Lower lobe of right lung (tissue), 2 donors: ENCODE results near the gene ADGRG7. TPM values are rescaled to one million over a fixed set of nuclear protein-coding genes. Genes with fewer than 3 reads are reported as not detected.

Source experiments
- ATAC-seq, 2 donors: fragments of 200-7000 bp; cut with Tn5 transposase; one replicate each; pipeline ENCODE4 v1.9.1; 2020 to 2022; ENCODE audit warnings: mild to moderate bottlenecking in 2 of 2, moderate library complexity in 2 of 2
- DNase-seq: peaks from one replicate; pipeline ENCODE4 v3.0.0-alpha.2; 2020
- H3K27ac ChIP-seq: fragments of 200-600 bp; one replicate; pipeline ENCODE4 v1.8.0; 2022
- H3K27me3 ChIP-seq: fragments of 200-600 bp; one replicate; pipeline ENCODE4 v1.8.0; 2022; ENCODE audit warnings: low read depth
- H3K36me3 ChIP-seq: fragments of 200-600 bp; one replicate; pipeline ENCODE4 v1.8.0; 2022; ENCODE audit warnings: mild to moderate bottlenecking
- H3K4me1 ChIP-seq: fragments of 200-600 bp; one replicate; pipeline ENCODE4 v1.8.0; 2022
- H3K4me3 ChIP-seq: fragments of 200-600 bp; one replicate; pipeline ENCODE4 v1.8.0; 2022; ENCODE audit warnings: mild to moderate bottlenecking
- H3K9me3 ChIP-seq: fragments of 200-600 bp; one replicate; pipeline ENCODE4 v1.8.0; 2022
- intact Hi-C: fragments of 100-400 bp; cut with DNase I; formaldehyde crosslinking; loops from one replicate; pipeline ENCODE4 v1.11.0; 2022
- total RNA-seq: library from RNA; stranded (reverse); fragmentation: NEBNext Ultra II Directional; extraction: Animal tissue kit (Norgen Biotek cat#: 25700); gene quantifications from one replicate; pipeline ENCODE4 v1.2.1, GENCODE V29; 2021
- TF ChIP-seq, protein P1 (sequence below): fragments of 200-600 bp; IDR thresholded peaks from one replicate; pipeline ENCODE4 v1.8.0; 2022; ENCODE audit warnings: antibody characterized with exemption, mild to moderate bottlenecking
- donor health status: DM: no; HTN: yes; CAD: no; lungs with severe emphysema.

Gene ADGRG7
- total RNA-seq, 1 donor from 2014 or later: not detected

- H3K4me3 ChIP-seq: no peak overlapping the region
- DNase-seq (no peak), ATAC-seq (no peak)
- no peaks in the 10 kb centered on the region for H3K4me1 ChIP-seq
- TF ChIP-seq, protein P1, sequence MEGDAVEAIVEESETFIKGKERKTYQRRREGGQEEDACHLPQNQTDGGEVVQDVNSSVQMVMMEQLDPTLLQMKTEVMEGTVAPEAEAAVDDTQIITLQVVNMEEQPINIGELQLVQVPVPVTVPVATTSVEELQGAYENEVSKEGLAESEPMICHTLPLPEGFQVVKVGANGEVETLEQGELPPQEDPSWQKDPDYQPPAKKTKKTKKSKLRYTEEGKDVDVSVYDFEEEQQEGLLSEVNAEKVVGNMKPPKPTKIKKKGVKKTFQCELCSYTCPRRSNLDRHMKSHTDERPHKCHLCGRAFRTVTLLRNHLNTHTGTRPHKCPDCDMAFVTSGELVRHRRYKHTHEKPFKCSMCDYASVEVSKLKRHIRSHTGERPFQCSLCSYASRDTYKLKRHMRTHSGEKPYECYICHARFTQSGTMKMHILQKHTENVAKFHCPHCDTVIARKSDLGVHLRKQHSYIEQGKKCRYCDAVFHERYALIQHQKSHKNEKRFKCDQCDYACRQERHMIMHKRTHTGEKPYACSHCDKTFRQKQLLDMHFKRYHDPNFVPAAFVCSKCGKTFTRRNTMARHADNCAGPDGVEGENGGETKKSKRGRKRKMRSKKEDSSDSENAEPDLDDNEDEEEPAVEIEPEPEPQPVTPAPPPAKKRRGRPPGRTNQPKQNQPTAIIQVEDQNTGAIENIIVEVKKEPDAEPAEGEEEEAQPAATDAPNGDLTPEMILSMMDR: no peak
- no peaks in the 10 kb centered on the region for H3K27me3 ChIP-seq
- H3K9me3 ChIP-seq: no peaks in the 10 kb centered on the region
- H3K27ac ChIP-seq: no peak overlapping the region
- intact Hi-C loops: no loop called here
- H3K36me3 ChIP-seq: no peaks in the 10 kb centered on the region
Measured at GRCh38 chr3:100611221-100611620, 1.8 kb downstream of the ADGRG7 start.

- Histone ChIP-seq H3K4me1 (no peaks in the 10 kb centered on the region), H3K27me3 (no peaks in the 10 kb centered on the region), H3K27ac (no peak overlapping the region), H3K9me3 (no peaks in the 10 kb centered on the region), H3K4me3 (no peak overlapping the region), H3K36me3 (no peaks in the 10 kb centered on the region)
- no peak for DNase-seq
- TF ChIP-seq, protein P1: no peak
- intact Hi-C loops: no loop called here
- no peak for ATAC-seq
Measured at GRCh38 chr3:100613721-100614390, 4.5 kb downstream of the ADGRG7 start.

GRCh38 chr3:100614941-100615340 lies 5.5 kb downstream of the ADGRG7 start:
- Histone ChIP-seq H3K9me3 (no peaks in the 10 kb centered on the region), H3K4me1 (no peaks in the 10 kb centered on the region), H3K4me3 (no peak overlapping the region), H3K27ac (no peak overlapping the region), H3K27me3 (no peaks in the 10 kb centered on the region), H3K36me3 (no peaks in the 10 kb centered on the region)
- TF ChIP-seq, protein P1: no peak
- ATAC-seq: no peak
- DNase-seq: no peak
- intact Hi-C loops: no loop called here

- Histone ChIP-seq H3K4me3 (no peak overlapping the region), H3K27ac (no peak overlapping the region), H3K9me3 (no peaks in the 10 kb centered on the region), H3K27me3 (no peaks in the 10 kb centered on the region), H3K4me1 (no peaks in the 10 kb centered on the region), H3K36me3 (no peaks in the 10 kb centered on the region)
- DNase-seq (no peak), ATAC-seq (no peak)
- TF ChIP-seq, protein P1: no peak
- intact Hi-C loops: no loop called here
Measured at GRCh38 chr3:100615684-100616083, 6.3 kb downstream of the ADGRG7 start.

GRCh38 chr3:100621251-100621650 lies 11.8 kb downstream of the ADGRG7 start:
- ATAC-seq (no peak), DNase-seq (no peak)
- Histone ChIP-seq H3K4me1 (no peaks in the 10 kb centered on the region), H3K27me3 (no peaks in the 10 kb centered on the region), H3K9me3 (no peaks in the 10 kb centered on the region), H3K27ac (no peak overlapping the region), H3K4me3 (no peak overlapping the region), H3K36me3 (no peaks in the 10 kb centered on the region)
- intact Hi-C loops: no loop called here
- TF ChIP-seq, protein P1: no peak
